Uterus (tissue), 2 donors: ENCODE measurements around the gene PDGFC.

Experiments used
- CTCF ChIP-seq, 4 experiments: fragments of 200-600 bp in 2 of 4; fragments of 450-650 bp in 2 of 4; sonication (generic) in 2 of 4; IDR thresholded peaks; one replicate each; pipeline ENCODE4 v1.5.1; 2016 to 2019; ENCODE audit warnings: antibody characterized with exemption in 4 of 4, mild to moderate bottlenecking in 2 of 4, moderate library complexity in 1 of 4
- POLR2A ChIP-seq, 2 donors: fragments of 450-650 bp; IDR thresholded peaks; one replicate each; pipeline ENCODE4 v1.6.1; 2016; ENCODE audit warnings: antibody characterized with exemption in 2 of 2, mild to moderate bottlenecking in 1 of 2, moderate library complexity in 1 of 2

- TF ChIP-seq CTCF (IDR thresholded peaks at IDR 0.05) (no peak), POLR2A (IDR thresholded peaks at IDR 0.05) (no peak)
Observed at GRCh38 chr4:156981262-156981769, 9.7 kb upstream of the PDGFC start.
